Breast epithelium (tissue), 4 donors: ENCODE data around the gene MTUS2. TPM values are rescaled to one million over a fixed set of nuclear protein-coding genes. Genes with fewer than 3 reads are reported as not detected.

Experiments used
- DNase-seq, 2 donors: peaks; one replicate each; pipeline ENCODE4 v3.0.0-alpha.2; 2019; ENCODE audit warnings: low spot score in 2 of 2
- H3K27ac ChIP-seq, 2 donors: fragments of 200-600 bp; sonication (generic) in 1 of 2; one replicate each; pipeline ENCODE4 v1.5.1; 2016 to 2019; ENCODE audit warnings: mild to moderate bottlenecking in 1 of 2
- H3K27me3 ChIP-seq, 2 donors: fragments of 200-600 bp; sonication (generic) in 1 of 2; one replicate each; pipeline versions ENCODE4 v1.5.1 to v1.6.0; 2017 to 2019; ENCODE audit warnings: control low read depth in 1 of 2, mild to moderate bottlenecking in 1 of 2
- H3K36me3 ChIP-seq: fragments of 200-600 bp; one replicate; pipeline ENCODE4 v1.5.1; 2019
- H3K4me1 ChIP-seq, 2 donors: fragments of 200-600 bp; sonication (generic); one replicate each; pipeline ENCODE4 v1.5.1; 2016 to 2019; ENCODE audit warnings: control low read depth in 1 of 2
- H3K4me3 ChIP-seq, 3 donors: fragments of 200-600 bp; sonication (generic); 1 replicate in 2 of 3; 2 replicates in 1 of 3; pipeline ENCODE4 v1.5.1; 2016 to 2019; ENCODE audit warnings: mild to moderate bottlenecking in 3 of 3, moderate library complexity in 2 of 3
- H3K9me3 ChIP-seq, 2 donors: fragments of 200-600 bp; sonication (generic) in 1 of 2; one replicate each; pipeline ENCODE4 v1.5.1; 2016 to 2019; ENCODE audit warnings: control low read depth in 1 of 2
- POLR2A ChIP-seq: fragments of 450-650 bp; IDR thresholded peaks from one replicate; pipeline ENCODE4 v1.6.1; 2016; ENCODE audit warnings: antibody characterized with exemption, mild to moderate bottlenecking, moderate library complexity
- POLR2AphosphoS5 ChIP-seq, 3 donors: sonication (generic); formaldehyde crosslinking; IDR thresholded peaks; one replicate each; pipeline ENCODE4 v1.6.1; 2017; ENCODE audit warnings: antibody characterized with exemption in 3 of 3
- intact Hi-C: fragments of 100-400 bp; cut with DNase I; formaldehyde crosslinking; loops from one replicate; pipeline ENCODE4 v1.15.1; 2023; ENCODE audit warnings: low total_unique reads
- total RNA-seq, 3 donors: library from RNA; depleted of rRNA; stranded (reverse); fragments of >200 nt; gene quantifications; one replicate each; pipeline ENCODE4 v1.1.0, GENCODE V29; 2016
- TF ChIP-seq, protein P1 (sequence below), 3 donors: fragments of 450-650 bp; IDR thresholded peaks; one replicate each; pipeline ENCODE4 v1.5.1; 2016 to 2017; ENCODE audit warnings: antibody characterized with exemption in 3 of 3, mild to moderate bottlenecking in 3 of 3, moderate library complexity in 3 of 3

Gene MTUS2
- total RNA-seq, 3 donors from 2014 or later, result under 0.01 to 1.0 TPM; not detected in 1

DNA sequence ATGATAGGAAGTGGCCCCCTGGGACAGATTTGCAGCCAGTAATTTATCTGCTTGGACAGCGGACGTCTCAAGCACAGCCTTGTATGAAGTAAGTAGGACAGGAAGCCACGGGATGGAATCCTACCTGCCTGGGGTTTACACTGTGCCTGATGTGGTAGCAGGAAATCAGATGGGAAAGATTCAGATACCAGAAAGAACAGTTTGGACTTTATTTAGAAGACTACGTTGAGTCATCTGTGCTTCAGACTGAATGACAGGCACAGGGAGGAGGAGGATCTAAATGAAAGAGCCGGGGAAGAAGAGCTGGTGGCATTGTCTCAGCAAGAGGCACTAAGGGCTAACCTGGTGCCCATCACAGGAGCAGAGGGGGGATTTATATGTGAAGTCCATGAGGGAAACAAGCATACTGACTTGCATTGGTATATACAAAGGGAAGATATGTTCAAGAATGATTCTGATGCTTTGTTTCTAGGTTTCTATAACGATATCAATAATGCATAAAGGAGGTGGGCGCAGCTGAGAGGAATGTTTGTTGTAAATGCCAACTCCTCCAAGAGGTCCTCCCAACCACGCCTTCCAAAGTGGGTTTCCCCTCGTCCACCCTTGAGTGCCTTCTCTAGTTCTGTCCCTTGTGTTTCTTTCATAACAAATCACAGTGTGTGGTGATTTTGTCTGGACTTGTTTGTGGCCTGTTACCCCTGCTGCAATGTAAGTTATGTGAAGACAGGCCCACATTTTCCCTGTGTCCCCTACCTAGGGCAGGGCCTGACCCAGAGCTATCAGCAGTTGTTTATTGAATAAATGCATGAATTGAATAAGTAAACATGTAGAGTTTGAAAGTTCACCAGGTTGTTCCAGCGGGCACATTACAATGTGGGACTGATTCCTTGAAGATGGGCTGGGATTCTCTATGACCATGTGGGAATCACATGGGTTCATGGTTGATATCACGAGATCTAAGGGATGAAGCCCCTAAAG, 446.9 kb downstream of the MTUS2 start:
- Histone ChIP-seq H3K27me3 (no peaks in the 10 kb centered on the region), H3K9me3 (peaks cover 5 to 20% of the 10 kb centered on the region in 2 donors), H3K4me3 (no peak overlapping the region), H3K27ac (no peak overlapping the region), H3K36me3 (no peaks in the 10 kb centered on the region), H3K4me1 (no peaks in the 10 kb centered on the region)
- intact Hi-C loops, result no loop called here
- TF ChIP-seq POLR2A (no peak), POLR2AphosphoS5 (IDR thresholded peaks at IDR 0.05) (no peak)
- TF ChIP-seq, protein P1, sequence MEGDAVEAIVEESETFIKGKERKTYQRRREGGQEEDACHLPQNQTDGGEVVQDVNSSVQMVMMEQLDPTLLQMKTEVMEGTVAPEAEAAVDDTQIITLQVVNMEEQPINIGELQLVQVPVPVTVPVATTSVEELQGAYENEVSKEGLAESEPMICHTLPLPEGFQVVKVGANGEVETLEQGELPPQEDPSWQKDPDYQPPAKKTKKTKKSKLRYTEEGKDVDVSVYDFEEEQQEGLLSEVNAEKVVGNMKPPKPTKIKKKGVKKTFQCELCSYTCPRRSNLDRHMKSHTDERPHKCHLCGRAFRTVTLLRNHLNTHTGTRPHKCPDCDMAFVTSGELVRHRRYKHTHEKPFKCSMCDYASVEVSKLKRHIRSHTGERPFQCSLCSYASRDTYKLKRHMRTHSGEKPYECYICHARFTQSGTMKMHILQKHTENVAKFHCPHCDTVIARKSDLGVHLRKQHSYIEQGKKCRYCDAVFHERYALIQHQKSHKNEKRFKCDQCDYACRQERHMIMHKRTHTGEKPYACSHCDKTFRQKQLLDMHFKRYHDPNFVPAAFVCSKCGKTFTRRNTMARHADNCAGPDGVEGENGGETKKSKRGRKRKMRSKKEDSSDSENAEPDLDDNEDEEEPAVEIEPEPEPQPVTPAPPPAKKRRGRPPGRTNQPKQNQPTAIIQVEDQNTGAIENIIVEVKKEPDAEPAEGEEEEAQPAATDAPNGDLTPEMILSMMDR (IDR thresholded peaks at IDR 0.05), result no peak
- DNase-seq, result no peak

DNA sequence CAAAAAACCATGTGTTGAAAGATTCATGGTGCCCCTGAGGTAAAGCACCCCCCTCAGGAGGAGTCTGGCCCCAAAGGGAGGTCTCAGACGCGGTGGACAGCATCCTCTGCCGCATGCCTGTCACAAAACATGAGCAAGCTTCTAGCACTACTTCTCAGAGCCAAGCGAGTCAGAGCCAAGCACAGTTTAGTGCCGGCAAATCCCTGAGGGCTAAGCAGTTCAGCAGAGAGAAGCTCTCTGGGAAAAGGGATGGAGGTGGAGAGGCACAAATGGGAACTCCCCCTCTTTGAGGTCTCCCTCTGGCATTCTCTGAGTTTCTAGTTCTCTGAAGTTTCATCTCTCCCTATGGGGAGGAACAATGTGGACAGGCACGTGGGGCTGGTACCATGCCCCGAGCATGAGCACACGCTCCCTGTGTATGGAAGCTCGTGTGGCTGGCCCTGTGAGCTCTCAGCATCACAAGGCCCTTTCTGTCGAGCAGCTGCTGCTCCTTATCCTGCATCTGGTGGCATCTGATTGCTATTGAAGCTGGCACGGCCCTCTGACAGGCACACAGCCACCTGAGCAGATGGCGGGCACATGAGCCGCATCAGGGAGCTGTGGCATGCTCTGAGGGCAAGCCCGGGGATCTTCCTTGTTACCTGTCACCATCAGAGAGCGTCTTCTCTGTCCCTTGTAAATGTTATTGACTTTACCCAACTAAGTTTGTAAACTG, 450.3 kb downstream of the MTUS2 start:
- Histone ChIP-seq H3K27me3 (no peaks in the 10 kb centered on the region), H3K4me3 (no peak overlapping the region), H3K4me1 (no peaks in the 10 kb centered on the region), H3K9me3 (no peaks in the 10 kb centered on the region), H3K36me3 (no peaks in the 10 kb centered on the region), H3K27ac (no peak overlapping the region)
- intact Hi-C loops, result no loop called here
- no peak for TF ChIP-seq POLR2A
- TF ChIP-seq, protein P1 (IDR thresholded peaks at IDR 0.05), result no peak
- no peak for TF ChIP-seq POLR2AphosphoS5 (IDR thresholded peaks at IDR 0.05)
- no peak for DNase-seq

DNA sequence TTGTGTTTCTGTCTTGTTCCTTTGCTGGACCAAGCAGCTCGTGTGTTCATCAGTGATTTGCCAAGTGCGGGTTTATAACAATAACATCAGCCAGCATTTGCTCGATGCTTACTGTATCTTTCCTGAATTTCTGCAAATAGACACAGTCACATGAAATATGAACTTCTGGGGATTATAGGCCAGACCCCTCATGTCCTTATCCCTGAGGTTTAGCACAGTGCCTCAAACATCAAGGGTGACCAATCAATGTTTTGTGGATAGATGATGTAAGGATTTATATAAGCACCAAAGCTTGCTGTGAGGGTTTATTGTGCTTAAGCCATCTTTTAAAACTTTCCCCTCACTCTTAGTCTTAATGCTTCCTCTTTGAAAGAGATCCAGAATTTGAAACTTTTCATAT, 451.5 kb downstream of the MTUS2 start:
- Histone ChIP-seq H3K4me3 (no peak overlapping the region), H3K36me3 (no peaks in the 10 kb centered on the region), H3K4me1 (no peaks in the 10 kb centered on the region), H3K27me3 (no peaks in the 10 kb centered on the region), H3K27ac (no peak overlapping the region), H3K9me3 (no peaks in the 10 kb centered on the region)
- intact Hi-C loops, result no loop called here
- TF ChIP-seq POLR2AphosphoS5 (IDR thresholded peaks at IDR 0.05) (no peak), POLR2A (no peak)
- TF ChIP-seq, protein P1 (IDR thresholded peaks at IDR 0.05), result no peak
- DNase-seq, result no peak

DNA sequence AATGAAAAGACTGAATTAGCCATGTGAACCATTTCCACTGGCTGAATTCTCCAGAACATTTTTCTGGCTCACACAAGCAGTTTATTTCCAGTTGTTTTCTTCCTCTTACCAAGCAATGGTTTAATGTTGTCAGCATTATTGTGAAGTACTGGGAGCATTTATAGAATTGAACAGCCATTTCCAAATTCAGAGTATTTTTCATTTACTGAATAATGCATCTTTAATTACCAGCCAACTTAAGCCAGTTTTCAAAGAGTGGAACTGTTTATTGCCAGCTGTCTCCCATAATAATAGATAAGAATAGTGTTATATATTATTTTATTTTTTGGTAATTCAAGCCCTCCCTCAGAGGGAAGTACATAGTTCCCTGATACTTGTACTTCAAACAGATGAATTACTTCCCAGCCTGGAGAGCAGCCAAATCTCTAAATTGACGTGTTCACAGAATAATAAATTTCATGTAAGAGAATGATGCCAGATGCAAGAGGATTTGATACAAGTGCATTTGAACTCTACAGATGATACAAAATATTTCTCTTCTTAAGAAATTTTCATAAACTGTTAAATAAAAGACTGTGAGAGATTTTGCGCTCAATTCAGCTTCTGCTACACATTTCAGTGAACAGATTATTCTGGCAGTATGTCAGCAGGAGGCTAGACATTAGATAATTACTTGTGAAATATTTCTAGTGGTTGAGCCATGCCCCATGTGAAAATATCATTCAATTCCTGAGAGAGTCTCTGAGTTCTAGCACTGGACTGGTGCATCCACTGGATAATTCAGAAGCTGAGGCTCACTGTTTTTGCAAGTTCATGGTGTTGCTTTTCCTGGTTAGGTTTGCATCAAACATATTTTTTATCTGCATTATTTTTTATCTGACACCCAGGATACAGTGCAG, 459.5 kb downstream of the MTUS2 start:
- intact Hi-C loops, result no loop called here
- no peaks in the 10 kb centered on the region for H3K9me3 ChIP-seq
- no peak for DNase-seq

DNA sequence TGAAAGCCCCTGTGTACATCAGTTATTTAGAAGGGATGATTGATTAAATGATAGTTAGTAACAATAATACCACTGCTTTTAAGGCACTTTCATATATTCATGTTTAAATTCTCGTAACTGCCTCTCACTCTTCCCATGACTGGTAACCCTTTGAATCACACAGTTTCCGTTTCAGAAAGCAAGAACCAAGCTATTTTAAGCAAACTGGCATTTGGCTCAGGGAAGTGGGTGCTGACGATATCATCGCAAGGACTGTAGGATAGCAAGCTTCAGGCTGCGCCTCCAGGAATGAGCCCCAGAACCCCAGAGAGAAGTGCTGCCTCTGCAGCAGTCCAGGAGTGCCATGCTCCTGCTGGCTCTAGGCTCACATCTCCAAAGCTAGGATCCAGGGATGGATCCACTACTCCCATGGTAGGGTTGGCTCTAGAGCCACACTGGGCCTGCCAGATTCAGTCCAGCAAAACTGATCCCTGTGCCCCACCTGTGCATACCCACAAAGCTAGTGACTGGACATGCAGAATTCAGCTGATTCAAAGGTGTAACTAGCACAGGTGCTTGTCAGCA, 461.9 kb downstream of the MTUS2 start:
- intact Hi-C loops, result no loop called here

More for the DNA sequence above, 459.5 kb downstream of the MTUS2 start:
- Histone ChIP-seq H3K4me1 (no peaks in the 10 kb centered on the region), H3K4me3 (no peak overlapping the region), H3K27me3 (no peaks in the 10 kb centered on the region), H3K36me3 (no peaks in the 10 kb centered on the region), H3K27ac (no peak overlapping the region)
- TF ChIP-seq POLR2AphosphoS5 (IDR thresholded peaks at IDR 0.05), result no peak

More for the DNA sequence above, 461.9 kb downstream of the MTUS2 start:
- no peaks in the 10 kb centered on the region for H3K9me3 ChIP-seq
- no peaks in the 10 kb centered on the region for H3K27me3 ChIP-seq
- no peak overlapping the region for H3K27ac ChIP-seq
- DNase-seq, result no peak
- TF ChIP-seq POLR2AphosphoS5 (IDR thresholded peaks at IDR 0.05) (no peak), POLR2A (no peak)
- TF ChIP-seq, protein P1 (IDR thresholded peaks at IDR 0.05), result no peak
- H3K4me3 ChIP-seq, result no peak overlapping the region
- H3K4me1 ChIP-seq, result no peaks in the 10 kb centered on the region
- no peaks in the 10 kb centered on the region for H3K36me3 ChIP-seq
